AG04450 (cell line): Measurements from ENCODE around the gene DAD1. TPM values are rescaled to one million over a fixed set of nuclear protein-coding genes. Genes with fewer than 3 reads are reported as not detected.

Experiments
- CTCF ChIA-PET: fragments of 300-600, 350-600 bp; formaldehyde crosslinking; extraction: SDS; loops from one replicate; lab custom pipeline; 2022; ENCODE audit warnings: antibody characterized with exemption, inconsistent platforms; lab: Charles Lee
- POLR2A ChIA-PET: fragments of 350-600 bp; formaldehyde crosslinking; extraction: SDS; loops from one replicate; lab custom pipeline; 2021; ENCODE audit warnings: antibody characterized with exemption, inconsistent platforms; lab: Yijun Ruan, JAX
- DNase-seq: peaks from one replicate; pipeline ENCODE4 v3.0.0-alpha.2; 2011; ENCODE audit warnings: low read depth, low spot score
- H3K27ac ChIP-seq: one replicate; pipeline ENCODE4 v1.5.1; 2012; ENCODE audit warnings: low read depth, low read length, control low read depth
- H3K27me3 ChIP-seq: one replicate; pipeline ENCODE4 v1.6.0; 2012; ENCODE audit warnings: low read length; ENCODE audit not compliant: control insufficient read depth, insufficient read depth
- H3K4me3 ChIP-seq: 2 replicates; pipeline ENCODE4 v1.5.1; 2011; ENCODE audit warnings: mild to moderate bottlenecking, low read depth, low read length, control low read depth
- H3K9me3 ChIP-seq: 2 replicates; pipeline ENCODE4 v1.5.1; 2012; ENCODE audit warnings: low read length; ENCODE audit not compliant: control insufficient read depth, insufficient read depth
- polyA plus RNA-seq: library from polyadenylated mRNA; depleted of rRNA; stranded (reverse); fragments of >200 nt; gene quantifications from 2 replicates; pipeline ENCODE4 v1.2.3, GENCODE V29; 2011
- TF ChIP-seq, protein P1 (sequence below): IDR thresholded peaks from 2 replicates; pipeline ENCODE4 v1.5.1; 2011; ENCODE audit warnings: low read depth, low read length, control low read depth, inconsistent platforms

The DAD1 gene
- polyA plus RNA-seq, 1 experiment: 467 TPM

DNA sequence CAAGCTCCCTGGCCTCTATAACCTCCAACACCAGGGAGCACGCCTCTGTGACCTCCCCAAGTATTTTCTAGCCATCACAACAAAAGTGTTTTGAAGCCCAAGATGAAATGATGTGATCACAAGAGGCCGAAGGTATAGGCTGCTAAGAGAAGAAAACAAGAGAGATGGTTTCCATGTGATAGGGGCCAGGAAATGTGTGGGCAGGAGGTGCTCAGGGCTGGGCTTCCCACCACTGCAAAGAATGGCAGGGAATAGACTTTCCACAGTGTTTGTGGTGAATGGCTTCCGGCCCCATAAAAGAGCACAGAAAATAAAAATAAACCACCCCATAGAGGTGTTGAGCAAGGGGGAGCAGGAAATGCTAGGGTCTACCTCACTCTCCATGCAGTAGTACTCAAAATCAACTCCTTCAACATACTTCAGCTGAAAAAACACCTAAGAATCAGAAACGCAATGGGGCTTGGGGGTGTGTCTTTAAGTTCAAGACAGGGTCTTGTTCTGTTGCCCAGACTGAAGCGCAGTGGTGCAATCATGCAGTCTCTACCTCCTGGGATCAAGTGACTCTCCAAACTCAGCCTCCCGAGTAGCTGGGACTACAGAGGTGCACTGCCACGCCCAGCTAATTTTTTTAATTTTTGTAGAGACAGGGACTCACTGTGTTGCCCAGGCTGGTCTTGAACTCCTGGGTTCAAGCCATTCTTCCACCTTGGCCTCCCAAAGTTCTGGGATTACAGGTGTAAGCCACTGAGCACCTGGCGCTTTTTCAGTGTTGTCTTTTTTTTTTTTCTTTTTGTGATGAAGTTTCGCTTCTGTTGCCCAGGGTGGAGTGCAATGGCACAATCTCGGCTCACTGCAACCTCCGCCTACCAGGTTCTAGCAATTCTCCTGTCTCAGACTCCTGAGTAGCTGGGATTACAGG lies 27.1 kb downstream of the DAD1 start:
- TF ChIP-seq, protein P1, sequence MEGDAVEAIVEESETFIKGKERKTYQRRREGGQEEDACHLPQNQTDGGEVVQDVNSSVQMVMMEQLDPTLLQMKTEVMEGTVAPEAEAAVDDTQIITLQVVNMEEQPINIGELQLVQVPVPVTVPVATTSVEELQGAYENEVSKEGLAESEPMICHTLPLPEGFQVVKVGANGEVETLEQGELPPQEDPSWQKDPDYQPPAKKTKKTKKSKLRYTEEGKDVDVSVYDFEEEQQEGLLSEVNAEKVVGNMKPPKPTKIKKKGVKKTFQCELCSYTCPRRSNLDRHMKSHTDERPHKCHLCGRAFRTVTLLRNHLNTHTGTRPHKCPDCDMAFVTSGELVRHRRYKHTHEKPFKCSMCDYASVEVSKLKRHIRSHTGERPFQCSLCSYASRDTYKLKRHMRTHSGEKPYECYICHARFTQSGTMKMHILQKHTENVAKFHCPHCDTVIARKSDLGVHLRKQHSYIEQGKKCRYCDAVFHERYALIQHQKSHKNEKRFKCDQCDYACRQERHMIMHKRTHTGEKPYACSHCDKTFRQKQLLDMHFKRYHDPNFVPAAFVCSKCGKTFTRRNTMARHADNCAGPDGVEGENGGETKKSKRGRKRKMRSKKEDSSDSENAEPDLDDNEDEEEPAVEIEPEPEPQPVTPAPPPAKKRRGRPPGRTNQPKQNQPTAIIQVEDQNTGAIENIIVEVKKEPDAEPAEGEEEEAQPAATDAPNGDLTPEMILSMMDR: no peak
- H3K27me3 ChIP-seq: no peaks in the 10 kb centered on the region
- no peaks in the 10 kb centered on the region for H3K9me3 ChIP-seq
- no peak overlapping the region for H3K4me3 ChIP-seq
- CTCF ChIA-PET: interaction anchor here (0.5 to 3.5 kb wide), 8 partner anchors 9 to 338 kb away, joined by 3 to 46 read pairs (median 4); no protein-coding TSS in a partner anchor
- POLR2A ChIA-PET: interaction anchor here (0.6 to 0.8 kb wide), 2 partner anchors 205 to 241 kb away, joined by 3 to 5 read pairs; partner anchors contain the start of gene OXA1L
- H3K27ac ChIP-seq: no peak overlapping the region
- no peak for DNase-seq

DNA sequence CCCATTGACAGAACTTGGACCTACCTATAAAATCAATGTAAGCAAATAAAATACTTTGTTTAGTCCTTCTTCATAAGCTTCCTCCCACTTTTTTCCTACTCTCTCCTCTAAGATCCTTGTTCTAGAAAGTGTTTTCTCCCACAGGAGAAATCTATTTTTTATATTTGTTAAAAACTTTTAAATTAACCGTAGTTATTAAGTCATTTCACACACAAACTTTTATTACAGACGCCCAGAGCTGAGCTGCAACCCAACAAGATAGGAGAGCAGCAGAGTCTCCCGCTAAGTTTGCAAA lies 27.7 kb downstream of the DAD1 start:
- no peak overlapping the region for H3K4me3 ChIP-seq
- POLR2A ChIA-PET: no interaction called here
- TF ChIP-seq, protein P1: no peak

DNA sequence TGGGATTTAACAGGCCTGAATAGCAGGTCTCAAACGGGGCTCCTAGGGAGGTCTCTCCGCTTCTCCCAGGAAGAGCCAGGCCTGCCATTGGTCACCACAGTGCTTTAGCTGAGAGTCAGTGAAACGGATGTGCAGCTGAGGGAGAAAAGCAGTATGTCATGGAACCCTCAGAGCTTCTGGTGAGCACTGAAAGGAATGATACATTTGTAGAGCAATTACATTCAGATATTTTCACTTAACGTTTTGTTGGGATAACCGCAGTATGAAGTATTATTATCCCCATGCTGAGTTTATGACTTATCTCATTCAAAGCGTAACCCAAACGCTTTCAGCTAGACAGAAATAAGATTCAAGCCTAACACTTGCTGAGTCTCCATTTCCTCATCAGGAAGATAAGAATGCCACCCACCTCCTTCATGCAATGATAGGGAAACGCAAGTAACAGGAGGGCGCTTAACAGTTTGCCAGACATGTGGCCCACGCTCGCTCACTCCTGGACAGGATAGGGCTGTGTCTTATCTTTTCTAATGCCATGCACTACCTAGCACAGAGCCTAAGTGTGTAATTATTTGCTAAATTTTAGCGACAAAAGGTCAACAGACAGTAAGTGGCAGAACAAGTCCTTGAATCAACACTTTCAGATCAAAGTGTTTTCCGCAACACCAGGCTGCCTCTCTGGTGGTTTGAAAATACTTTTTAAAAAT lies 28.2 kb downstream of the DAD1 start:
- Histone ChIP-seq H3K27ac (no peak overlapping the region), H3K4me3 (no peak overlapping the region), H3K27me3 (no peaks in the 10 kb centered on the region), H3K9me3 (no peaks in the 10 kb centered on the region)
- ChIA-PET POLR2A (interaction anchor here (1.1 kb wide), 1 partner anchor 367 kb away, joined by 4 read pairs; no protein-coding TSS in a partner anchor), CTCF (interaction anchor here (0.6 to 3.5 kb wide), 12 partner anchors 8 to 339 kb away, joined by 3 to 46 read pairs (median 4); no protein-coding TSS in a partner anchor)
- TF ChIP-seq, protein P1: no peak
- DNase-seq: no peak

More for the DNA sequence above, 27.7 kb downstream of the DAD1 start:
- no peaks in the 10 kb centered on the region for H3K27me3 ChIP-seq
- no peaks in the 10 kb centered on the region for H3K9me3 ChIP-seq
- DNase-seq: no peak
- H3K27ac ChIP-seq: no peak overlapping the region
- CTCF ChIA-PET: interaction anchor here (1.0 to 3.5 kb wide), 6 partner anchors 8 to 339 kb away, joined by 3 to 46 read pairs (median 6); no protein-coding TSS in a partner anchor

DNA sequence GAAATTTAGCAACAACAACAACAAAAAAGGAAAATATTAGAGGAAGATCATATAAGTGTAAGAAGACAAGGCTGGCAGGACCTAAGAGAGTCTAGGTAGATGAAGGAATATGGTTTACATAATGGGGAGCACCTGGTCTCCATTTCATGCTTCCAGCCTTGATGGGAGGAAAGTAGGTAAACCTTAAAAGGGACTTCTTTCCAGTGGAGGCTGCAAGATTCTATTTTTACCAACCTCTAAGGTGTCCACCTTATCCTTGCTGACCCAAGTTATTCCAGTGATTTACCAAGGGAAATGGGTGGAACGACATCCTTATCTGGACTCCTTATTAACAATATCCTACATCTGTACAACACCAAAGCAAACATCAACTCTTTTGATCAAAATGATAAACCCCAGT lies 30.0 kb downstream of the DAD1 start:
- DNase-seq: no peak
- TF ChIP-seq, protein P1: no peak
- ChIA-PET POLR2A (no interaction called here), CTCF (interaction anchor here (1.0 to 3.5 kb wide), 5 partner anchors 12 to 368 kb away, joined by 3 to 46 read pairs (median 4); no protein-coding TSS in a partner anchor)
- H3K27ac ChIP-seq: no peak overlapping the region
- no peak overlapping the region for H3K4me3 ChIP-seq
- no peaks in the 10 kb centered on the region; the same call in 1 of the 2 replicates for H3K9me3 ChIP-seq
- no peaks in the 10 kb centered on the region for H3K27me3 ChIP-seq
